Measurements from ENCODE around the gene TTYH3.

TTYH3 gene

DNA sequence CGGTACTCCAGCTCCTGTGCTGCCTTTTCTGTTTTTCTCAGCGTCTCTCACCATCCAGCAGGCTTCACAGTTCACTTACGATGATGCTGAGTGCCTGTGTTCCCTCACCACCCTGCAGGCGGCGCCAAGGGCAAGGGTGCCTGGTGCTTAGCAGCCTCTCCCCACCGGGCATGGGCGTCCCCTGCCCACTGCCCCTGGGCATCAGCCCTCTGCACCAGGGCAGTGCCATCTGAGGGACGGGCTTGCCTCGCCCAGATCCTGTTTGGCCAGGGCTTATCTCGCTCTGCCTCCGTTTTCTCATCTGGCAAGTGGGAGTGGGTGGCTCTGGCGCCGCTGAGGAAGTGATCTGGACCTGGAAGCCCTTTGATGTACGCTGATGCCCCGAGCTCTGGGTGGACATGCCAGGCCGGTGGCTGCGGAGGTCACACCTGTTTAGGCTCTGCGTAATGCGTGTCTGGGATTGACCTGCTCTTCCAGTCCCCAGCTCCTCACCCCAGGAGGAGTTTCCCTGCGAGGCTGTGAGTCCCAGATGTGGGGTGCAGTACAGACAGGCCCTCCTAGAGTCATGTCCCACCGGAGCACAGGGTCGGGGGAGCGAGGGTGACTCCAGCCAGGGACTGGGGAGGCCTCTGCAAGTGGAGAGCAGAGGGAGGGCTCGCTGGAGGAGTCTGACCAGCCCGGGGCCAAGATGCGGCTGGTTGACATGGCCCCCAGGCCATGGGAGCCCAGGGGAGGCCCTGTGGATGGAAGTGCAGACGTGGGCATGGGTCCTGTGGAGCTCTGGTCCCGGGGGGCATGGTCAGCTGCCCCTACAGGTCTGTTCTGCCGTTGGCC lies 11.8 kb downstream of the TTYH3 start:
- TF ChIP-seq, protein P1, sequence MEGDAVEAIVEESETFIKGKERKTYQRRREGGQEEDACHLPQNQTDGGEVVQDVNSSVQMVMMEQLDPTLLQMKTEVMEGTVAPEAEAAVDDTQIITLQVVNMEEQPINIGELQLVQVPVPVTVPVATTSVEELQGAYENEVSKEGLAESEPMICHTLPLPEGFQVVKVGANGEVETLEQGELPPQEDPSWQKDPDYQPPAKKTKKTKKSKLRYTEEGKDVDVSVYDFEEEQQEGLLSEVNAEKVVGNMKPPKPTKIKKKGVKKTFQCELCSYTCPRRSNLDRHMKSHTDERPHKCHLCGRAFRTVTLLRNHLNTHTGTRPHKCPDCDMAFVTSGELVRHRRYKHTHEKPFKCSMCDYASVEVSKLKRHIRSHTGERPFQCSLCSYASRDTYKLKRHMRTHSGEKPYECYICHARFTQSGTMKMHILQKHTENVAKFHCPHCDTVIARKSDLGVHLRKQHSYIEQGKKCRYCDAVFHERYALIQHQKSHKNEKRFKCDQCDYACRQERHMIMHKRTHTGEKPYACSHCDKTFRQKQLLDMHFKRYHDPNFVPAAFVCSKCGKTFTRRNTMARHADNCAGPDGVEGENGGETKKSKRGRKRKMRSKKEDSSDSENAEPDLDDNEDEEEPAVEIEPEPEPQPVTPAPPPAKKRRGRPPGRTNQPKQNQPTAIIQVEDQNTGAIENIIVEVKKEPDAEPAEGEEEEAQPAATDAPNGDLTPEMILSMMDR (IDR thresholded peaks at IDR 0.05; ENCODE audit: borderline replicate concordance, insufficient read depth, low read depth, low read length), result peak; percentile 51
- no peak overlapping the region for H3K4me3 ChIP-seq (ENCODE audit: low read depth, low read length)

DNA sequence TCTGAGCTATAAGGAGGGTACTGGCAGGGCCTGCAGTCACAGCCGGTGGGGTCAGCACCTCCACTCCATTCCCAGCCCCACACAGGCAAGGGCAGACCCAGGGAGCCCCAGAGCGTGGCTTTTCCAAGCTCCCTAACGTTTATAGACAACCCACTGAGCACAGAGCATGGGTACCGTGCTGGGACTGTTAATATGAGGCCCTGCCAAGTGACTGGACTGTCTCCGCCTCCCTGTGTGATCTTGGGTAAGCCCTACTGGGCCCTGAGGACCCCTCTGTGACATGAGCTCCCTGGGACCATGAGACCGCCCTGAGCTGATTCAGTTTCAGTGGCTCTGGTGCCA lies 12.4 kb downstream of the TTYH3 start:
- no peak overlapping the region for H3K4me3 ChIP-seq (ENCODE audit: low read depth, low read length)
- TF ChIP-seq, protein P1 (IDR thresholded peaks at IDR 0.05; ENCODE audit: borderline replicate concordance, insufficient read depth, low read depth, low read length), result no peak

DNA sequence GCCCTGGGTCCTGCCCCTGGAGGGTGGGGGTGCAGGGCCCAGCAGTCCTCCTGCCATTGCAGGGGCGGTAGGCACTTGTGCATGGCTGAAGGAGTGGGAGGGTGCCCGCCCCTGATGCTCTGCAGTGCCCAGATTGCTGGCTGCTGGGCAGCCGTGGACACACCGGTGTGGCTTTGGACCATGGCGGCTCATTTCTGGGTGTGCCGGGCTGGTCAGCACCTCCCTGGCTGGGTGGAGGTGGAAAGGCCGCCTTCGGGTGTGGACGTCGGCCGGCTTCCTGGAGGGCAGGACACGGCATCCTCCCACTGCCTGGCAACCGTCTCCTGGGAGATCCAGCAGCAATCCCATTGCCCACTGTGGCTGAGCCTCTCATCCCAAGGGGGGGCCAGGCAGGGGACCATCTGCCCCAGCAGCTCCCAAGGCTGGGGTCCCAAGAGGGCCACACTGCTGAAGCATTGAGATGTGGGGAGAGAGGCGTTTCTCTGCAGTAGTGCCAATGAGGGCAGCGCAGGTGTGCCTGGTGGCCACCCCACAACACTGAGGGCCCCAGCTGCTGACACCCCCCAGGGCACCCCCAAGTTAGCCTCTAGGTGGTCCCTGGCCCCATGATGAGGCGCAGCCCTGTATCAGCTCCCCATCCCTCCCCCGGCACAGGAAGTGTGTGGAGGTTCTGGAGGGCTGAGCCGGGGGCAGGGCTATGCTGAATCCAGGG lies 12.9 kb downstream of the TTYH3 start:
- TF ChIP-seq, protein P1 (IDR thresholded peaks at IDR 0.05; ENCODE audit: borderline replicate concordance, insufficient read depth, low read depth, low read length), result no peak
- H3K4me3 ChIP-seq (ENCODE audit: low read depth, low read length), result peak overlapping the region; percentile 41

DNA sequence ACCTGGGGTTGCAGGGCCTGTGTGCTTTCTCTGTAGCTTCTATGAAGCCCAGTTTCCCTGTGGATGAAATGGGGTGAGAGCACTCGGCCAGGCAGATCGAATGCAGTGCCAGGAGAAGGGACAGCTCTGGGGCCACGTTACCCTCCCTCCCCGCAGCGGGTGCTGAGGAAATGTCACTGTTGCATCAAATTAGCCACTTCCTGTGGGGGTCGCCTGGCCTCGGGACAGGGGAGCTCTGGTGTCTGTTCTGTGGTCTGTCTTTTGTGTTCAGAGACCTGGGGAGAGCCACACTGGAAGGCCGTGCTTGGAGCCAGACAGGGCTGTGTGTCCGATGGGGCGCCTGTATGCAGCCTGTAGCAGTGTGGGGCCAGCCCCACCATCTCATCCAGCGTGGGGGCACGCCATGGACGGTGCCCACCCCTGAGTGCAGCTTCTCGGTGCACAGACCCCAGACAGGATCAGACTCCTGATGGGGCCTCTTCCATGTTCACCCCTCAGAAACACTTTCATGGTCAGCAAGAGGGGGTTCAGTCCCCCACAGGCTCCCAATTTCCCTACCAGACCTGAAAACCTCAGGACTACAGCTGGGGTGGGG lies 13.6 kb downstream of the TTYH3 start:
- H3K4me3 ChIP-seq (ENCODE audit: low read depth, low read length), result peak overlapping the region; percentile 41
- TF ChIP-seq, protein P1 (IDR thresholded peaks at IDR 0.05; ENCODE audit: borderline replicate concordance, insufficient read depth, low read depth, low read length), result no peak

DNA sequence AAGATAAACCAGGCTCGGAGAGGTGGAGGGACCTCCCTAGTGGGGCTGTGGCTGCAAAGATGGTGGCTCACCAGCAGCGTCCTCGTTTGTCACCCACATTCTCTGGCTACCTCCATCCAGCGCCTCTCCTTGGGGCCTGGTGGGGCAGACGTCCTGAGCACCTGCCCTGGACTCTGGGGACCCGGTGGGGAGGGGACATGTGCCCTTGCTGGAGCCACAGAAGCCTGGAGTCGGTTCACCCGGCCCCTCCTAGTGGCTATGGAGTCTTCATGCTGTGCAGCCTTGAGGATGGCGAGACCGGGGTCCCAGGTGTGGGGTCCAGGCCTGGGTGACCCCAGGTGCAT lies 14.5 kb downstream of the TTYH3 start:
- TF ChIP-seq, protein P1 (IDR thresholded peaks at IDR 0.05; ENCODE audit: borderline replicate concordance, insufficient read depth, low read depth, low read length), result no peak
- H3K4me3 ChIP-seq (ENCODE audit: low read depth, low read length), result no peak overlapping the region

DNA sequence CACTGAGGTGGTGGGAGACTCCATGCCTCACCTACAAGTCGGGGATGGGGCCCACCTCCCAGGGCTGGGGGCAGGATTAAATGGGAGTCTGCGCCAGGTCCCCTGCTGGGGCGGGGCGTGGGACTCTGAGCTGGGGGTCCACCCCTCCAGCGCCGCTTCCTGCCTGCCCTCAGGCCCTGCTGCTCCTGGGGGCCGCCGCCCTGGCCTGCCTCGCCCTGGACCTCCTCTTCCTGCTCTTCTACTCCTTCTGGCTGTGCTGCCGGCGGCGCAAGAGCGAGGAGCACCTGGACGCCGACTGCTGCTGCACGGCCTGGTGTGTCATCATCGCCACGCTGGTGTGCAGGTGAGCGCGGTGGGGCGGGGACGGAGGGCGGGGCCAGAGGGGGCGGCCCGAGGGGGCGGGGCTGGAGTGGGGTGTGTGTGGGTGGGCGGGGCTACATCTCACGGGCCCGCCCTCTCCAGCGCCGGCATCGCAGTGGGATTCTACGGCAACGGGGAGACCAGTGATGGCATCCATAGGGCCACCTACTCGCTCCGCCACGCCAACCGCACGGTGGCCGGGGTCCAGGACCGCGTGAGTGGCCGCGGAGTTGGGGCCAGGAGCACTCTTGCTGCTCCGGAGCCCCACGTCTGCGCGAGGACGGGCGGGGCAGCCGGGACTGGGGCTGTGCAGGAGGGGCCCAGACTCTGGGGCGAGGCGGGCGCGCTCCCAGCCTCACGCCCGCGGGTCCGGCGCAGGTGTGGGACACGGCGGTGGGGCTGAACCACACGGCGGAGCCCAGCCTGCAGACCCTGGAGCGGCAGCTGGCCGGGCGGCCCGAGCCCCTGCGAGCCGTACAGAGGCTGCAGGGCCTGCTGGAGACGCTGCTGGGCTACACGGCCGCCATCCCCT lies 15.1 kb downstream of the TTYH3 start:
- TF ChIP-seq, protein P1 (IDR thresholded peaks at IDR 0.05; ENCODE audit: borderline replicate concordance, insufficient read depth, low read depth, low read length), result no peak
- no peak overlapping the region for H3K4me3 ChIP-seq (ENCODE audit: low read depth, low read length)
